Smooth muscle cell (in vitro differentiated cells): ENCODE data around the gene DNAJB11. TPM values are rescaled to one million over a fixed set of nuclear protein-coding genes. Genes with fewer than 3 reads are reported as not detected.

Experiments used
- DNase-seq: peaks from one replicate; lab custom pipeline; 2025; ENCODE audit not compliant: unreplicated experiment; lab: John Stamatoyannopoulos, UW
- H2AFZ ChIP-seq: fragments of 200-600 bp; sonication (generic); 2 replicates; pipeline ENCODE4 v1.6.0; 2016; ENCODE audit warnings: antibody characterized with exemption, low read depth, mild to moderate bottlenecking
- H3F3A ChIP-seq: fragments of 200-600 bp; sonication (generic); 2 replicates; pipeline ENCODE4 v1.6.0; 2017; ENCODE audit warnings: antibody characterized with exemption, low read depth
- H3K27ac ChIP-seq: fragments of 200-600 bp; sonication (generic); 2 replicates; pipeline ENCODE4 v1.5.1; 2016; ENCODE audit warnings: low read depth, mild to moderate bottlenecking
- H3K27me3 ChIP-seq: fragments of 200-600 bp; sonication (generic); 2 replicates; pipeline ENCODE4 v1.6.1; 2016; ENCODE audit warnings: low read depth, mild to moderate bottlenecking
- H3K36me3 ChIP-seq: fragments of 200-600 bp; sonication (generic); 2 replicates; pipeline ENCODE4 v1.5.1; 2016; ENCODE audit warnings: low read depth
- H3K4me1 ChIP-seq: fragments of 200-600 bp; sonication (generic); 2 replicates; pipeline ENCODE4 v1.5.1; 2016; ENCODE audit warnings: low read depth
- H3K4me2 ChIP-seq: fragments of 200-600 bp; sonication (generic); 2 replicates; pipeline ENCODE4 v1.6.0; 2016; ENCODE audit warnings: mild to moderate bottlenecking
- H3K4me3 ChIP-seq: fragments of 200-600 bp; sonication (generic); 2 replicates; pipeline ENCODE4 v1.5.1; 2016; ENCODE audit warnings: mild to moderate bottlenecking
- H3K79me2 ChIP-seq: fragments of 200-600 bp; sonication (generic); 2 replicates; pipeline ENCODE4 v1.6.0; 2016; ENCODE audit warnings: low read depth, mild to moderate bottlenecking
- H3K9ac ChIP-seq: fragments of 200-600 bp; sonication (generic); 2 replicates; pipeline ENCODE4 v1.6.0; 2016; ENCODE audit warnings: low read depth
- H3K9me3 ChIP-seq: fragments of 200-600 bp; sonication (generic); replicated peaks from 2 replicates; pipeline ENCODE4 v1.5.1; 2016; ENCODE audit warnings: low read depth
- H4K20me1 ChIP-seq: fragments of 200-600 bp; sonication (generic); 2 replicates; pipeline ENCODE4 v1.6.0; 2016; ENCODE audit warnings: low read depth
- WGBS: methylation state at CpG from one replicate; pipeline ENCODE4 v1.1.7; 2016; ENCODE audit warnings: low lambda C conversion rate; 5-methylcytosine and 5-hydroxymethylcytosine counted together
- polyA plus RNA-seq: library from polyadenylated mRNA; unstranded; fragments of >200 nt; fragmentation: Nextera tagmentation; extraction: Ambion mirVana; gene quantifications from 2 replicates; pipeline ENCODE4 v1.2.1, GENCODE V29; 2016
- total RNA-seq: library from RNA; depleted of rRNA; stranded (reverse); fragments of >200 nt; gene quantifications from 2 replicates; pipeline ENCODE4 v1.2.3, GENCODE V29; 2014
- TF ChIP-seq, protein P1 (sequence below): fragments of 200-600 bp; sonication (generic); IDR thresholded peaks from 2 replicates; pipeline ENCODE4 v1.5.1; 2017; ENCODE audit warnings: borderline replicate concordance, mild to moderate bottlenecking, antibody characterized with exemption; ENCODE audit not compliant: insufficient read depth, poor library complexity, severe bottlenecking

Gene DNAJB11
- total and polyA plus RNA-seq, 2 experiments from 2014 or later = 103 to 136 TPM

DNA sequence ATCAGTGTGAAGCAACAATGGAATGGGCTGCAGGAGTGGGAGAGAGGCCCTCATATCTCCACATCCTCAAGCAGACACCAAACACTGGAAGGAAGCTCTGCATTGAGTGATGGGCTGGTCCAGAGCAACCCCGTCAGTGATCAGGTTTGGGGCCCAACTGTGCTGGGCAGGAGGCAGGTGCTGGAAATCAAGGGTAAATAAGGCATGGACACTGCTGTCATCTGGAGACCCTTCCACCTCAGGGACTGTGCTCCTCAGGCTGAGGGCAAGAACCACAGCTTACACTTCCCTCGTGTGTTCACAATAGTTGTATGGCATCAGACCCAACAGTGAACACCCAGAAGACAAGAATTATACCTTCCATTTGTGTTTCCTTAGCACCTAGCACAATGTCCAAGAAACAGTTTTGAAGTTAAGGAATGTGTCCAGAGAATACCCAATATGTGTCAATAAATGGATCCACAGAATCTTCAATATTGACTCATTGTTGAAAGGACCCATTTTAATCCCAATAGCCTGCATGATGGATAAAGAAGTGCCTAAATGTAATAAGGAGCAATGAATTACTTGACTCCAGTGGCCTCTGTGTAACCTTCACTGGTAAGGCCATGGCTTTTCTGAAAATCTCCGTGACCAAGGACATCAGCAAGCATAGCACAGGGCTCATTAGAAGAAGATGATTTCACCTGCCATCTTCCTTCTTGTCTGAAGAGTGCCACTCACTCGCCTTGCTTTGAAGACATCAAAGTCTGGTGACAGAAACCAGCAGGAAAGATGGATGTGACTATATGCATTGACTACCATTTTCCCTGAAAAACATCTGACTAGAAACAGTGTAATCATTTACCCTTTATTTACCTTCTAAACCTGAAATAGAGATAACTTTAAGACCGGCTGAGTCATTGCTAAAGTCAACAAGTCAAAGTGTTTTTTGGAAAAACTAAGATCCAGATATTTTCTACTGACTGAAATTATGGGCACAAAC, 35.3 kb downstream of the DNAJB11 start:
- Histone ChIP-seq H3K36me3 (no peaks in the 10 kb centered on the region), H3K4me2 (no peak overlapping the region), H3K9ac (no peak overlapping the region), H3K4me1 (no peaks in the 10 kb centered on the region), H3K27ac (no peak overlapping the region), H2AFZ (no peak overlapping the region), H3K4me3 (no peak overlapping the region), H3K27me3 (no peaks in the 10 kb centered on the region), H3F3A (no peaks in the 10 kb centered on the region), H4K20me1 (no peaks in the 10 kb centered on the region), H3K9me3 (no peaks in the 10 kb centered on the region), H3K79me2 (no peaks in the 10 kb centered on the region)
- TF ChIP-seq, protein P1, sequence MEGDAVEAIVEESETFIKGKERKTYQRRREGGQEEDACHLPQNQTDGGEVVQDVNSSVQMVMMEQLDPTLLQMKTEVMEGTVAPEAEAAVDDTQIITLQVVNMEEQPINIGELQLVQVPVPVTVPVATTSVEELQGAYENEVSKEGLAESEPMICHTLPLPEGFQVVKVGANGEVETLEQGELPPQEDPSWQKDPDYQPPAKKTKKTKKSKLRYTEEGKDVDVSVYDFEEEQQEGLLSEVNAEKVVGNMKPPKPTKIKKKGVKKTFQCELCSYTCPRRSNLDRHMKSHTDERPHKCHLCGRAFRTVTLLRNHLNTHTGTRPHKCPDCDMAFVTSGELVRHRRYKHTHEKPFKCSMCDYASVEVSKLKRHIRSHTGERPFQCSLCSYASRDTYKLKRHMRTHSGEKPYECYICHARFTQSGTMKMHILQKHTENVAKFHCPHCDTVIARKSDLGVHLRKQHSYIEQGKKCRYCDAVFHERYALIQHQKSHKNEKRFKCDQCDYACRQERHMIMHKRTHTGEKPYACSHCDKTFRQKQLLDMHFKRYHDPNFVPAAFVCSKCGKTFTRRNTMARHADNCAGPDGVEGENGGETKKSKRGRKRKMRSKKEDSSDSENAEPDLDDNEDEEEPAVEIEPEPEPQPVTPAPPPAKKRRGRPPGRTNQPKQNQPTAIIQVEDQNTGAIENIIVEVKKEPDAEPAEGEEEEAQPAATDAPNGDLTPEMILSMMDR = no peak
- no peak for DNase-seq
- WGBS = 89% methylated on average over 5 of the region's 5 CpGs

DNA sequence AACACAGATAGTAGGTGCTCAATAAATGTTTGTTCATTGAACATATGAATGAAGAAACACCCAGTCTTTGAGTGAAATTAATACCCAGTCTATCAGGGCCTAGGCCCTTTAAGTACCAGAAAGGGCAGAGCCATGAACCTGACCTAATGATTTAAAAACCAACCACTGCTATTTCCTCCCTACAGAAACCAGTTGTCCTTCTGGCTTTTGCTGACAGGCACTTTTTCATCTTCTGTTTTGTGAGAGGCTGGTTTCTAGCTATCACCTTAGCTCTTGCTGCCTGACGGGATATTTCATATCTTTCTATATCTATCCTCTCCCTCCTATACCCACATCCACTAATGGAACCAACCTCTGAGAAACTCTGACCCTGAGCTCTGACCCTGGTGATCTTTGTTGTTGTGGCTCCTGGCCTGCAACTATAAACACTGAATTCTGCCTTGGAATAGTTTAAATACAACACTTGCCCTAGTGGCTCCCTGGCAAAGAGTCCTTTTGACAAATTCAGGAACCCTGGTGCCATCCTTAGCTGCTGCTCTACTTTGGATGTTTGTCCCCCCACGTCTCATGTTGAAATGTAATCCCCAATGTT, 38.2 kb downstream of the DNAJB11 start:
- 85% methylated on average over 2 of the region's 2 CpGs for WGBS
- no peaks in the 10 kb centered on the region for H3K4me1 ChIP-seq
- H2AFZ ChIP-seq = no peak overlapping the region

DNA sequence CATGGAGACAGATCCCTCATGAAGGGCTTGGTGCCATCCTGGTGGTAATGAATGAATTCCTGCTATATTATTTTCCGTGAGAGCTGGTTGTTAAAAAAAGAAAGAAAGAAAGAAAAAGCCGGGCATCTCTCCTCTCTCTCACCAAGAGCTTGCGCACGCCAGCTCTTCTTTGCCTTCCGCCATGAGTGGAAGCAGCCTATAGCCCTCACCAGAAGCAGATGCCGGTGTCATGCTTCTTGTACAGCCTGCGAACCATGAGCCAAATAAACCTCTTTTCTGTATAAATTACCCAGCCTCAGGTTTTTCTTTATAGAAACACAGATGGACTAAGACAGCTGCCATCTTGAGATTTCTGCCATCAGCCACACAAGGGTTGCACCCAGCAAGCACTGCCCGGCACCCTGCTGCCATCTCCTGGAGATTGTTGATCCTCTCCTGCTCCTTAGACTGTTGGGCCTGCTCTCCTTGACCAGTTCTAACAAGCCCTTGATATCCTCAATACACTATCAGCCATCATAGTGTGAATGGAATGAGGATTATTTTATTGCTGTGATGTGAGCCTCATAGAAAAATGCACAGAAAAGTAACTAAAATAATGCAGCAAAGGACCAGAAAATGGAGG, 38.8 kb downstream of the DNAJB11 start:
- Histone ChIP-seq H3K27ac (no peak overlapping the region), H3K27me3 (peaks cover 15% of the 10 kb centered on the region), H3K9ac (no peak overlapping the region), H3K9me3 (no peaks in the 10 kb centered on the region), H3K79me2 (no peaks in the 10 kb centered on the region), H3K4me2 (no peak overlapping the region), H4K20me1 (no peaks in the 10 kb centered on the region), H2AFZ (no peak overlapping the region), H3F3A (no peaks in the 10 kb centered on the region), H3K4me3 (no peak overlapping the region), H3K36me3 (no peaks in the 10 kb centered on the region), H3K4me1 (no peaks in the 10 kb centered on the region)
- DNase-seq = no peak
- WGBS = 93% methylated on average over 8 of the region's 8 CpGs
- TF ChIP-seq, protein P1 = no peak

More for the DNA sequence above, 38.2 kb downstream of the DNAJB11 start:
- Histone ChIP-seq H3F3A (no peaks in the 10 kb centered on the region), H3K27me3 (peaks cover 12% of the 10 kb centered on the region), H3K36me3 (no peaks in the 10 kb centered on the region), H3K4me3 (no peak overlapping the region), H3K9ac (no peak overlapping the region), H4K20me1 (no peaks in the 10 kb centered on the region), H3K9me3 (no peaks in the 10 kb centered on the region), H3K79me2 (no peaks in the 10 kb centered on the region), H3K4me2 (no peak overlapping the region), H3K27ac (no peak overlapping the region)
- DNase-seq = no peak
- TF ChIP-seq, protein P1 = no peak
